Hepatocyte (in vitro differentiated cells): ENCODE data around the gene GPR142. TPM values are rescaled to one million over a fixed set of nuclear protein-coding genes. Genes with fewer than 3 reads are reported as not detected.

Experiments used
- DNase-seq: peaks from one replicate; pipeline ENCODE4 v3.0.0-alpha.2; 2016; ENCODE audit warnings: low spot score
- H2AFZ ChIP-seq: fragments of 200-600 bp; sonication (generic); 2 replicates; pipeline ENCODE4 v1.6.0; 2016; ENCODE audit warnings: antibody characterized with exemption, mild to moderate bottlenecking
- H3K27ac ChIP-seq: fragments of 200-600 bp; sonication (generic); 2 replicates; pipeline ENCODE4 v1.5.1; 2016; ENCODE audit warnings: mild to moderate bottlenecking
- H3K27me3 ChIP-seq: fragments of 200-600 bp; sonication (generic); 2 replicates; pipeline ENCODE4 v1.6.1; 2016
- H3K36me3 ChIP-seq: fragments of 200-600 bp; sonication (generic); replicated peaks from 2 replicates; pipeline ENCODE4 v1.5.1; 2016; ENCODE audit warnings: low read depth; ENCODE audit not compliant: insufficient read depth
- H3K4me1 ChIP-seq: fragments of 200-600 bp; sonication (generic); 2 replicates; pipeline ENCODE4 v1.5.1; 2016; ENCODE audit warnings: mild to moderate bottlenecking, moderate library complexity; ENCODE audit not compliant: insufficient read depth
- H3K4me2 ChIP-seq: fragments of 200-600 bp; sonication (generic); 2 replicates; pipeline ENCODE4 v1.6.0; 2016
- H3K4me3 ChIP-seq: fragments of 200-600 bp; sonication (generic); 2 replicates; pipeline ENCODE4 v1.5.1; 2016; ENCODE audit warnings: mild to moderate bottlenecking
- H3K79me2 ChIP-seq: fragments of 200-600 bp; sonication (generic); 2 replicates; pipeline ENCODE4 v1.6.0; 2017; ENCODE audit warnings: mild to moderate bottlenecking
- H3K9me2 ChIP-seq: fragments of 200-600 bp; sonication (generic); replicated peaks from 2 replicates; pipeline ENCODE4 v1.6.0; 2017; ENCODE audit warnings: mild to moderate bottlenecking; ENCODE audit not compliant: insufficient read depth
- H3K9me3 ChIP-seq: fragments of 200-600 bp; sonication (generic); 2 replicates; pipeline ENCODE4 v1.5.1; 2016; ENCODE audit warnings: low read depth, mild to moderate bottlenecking
- H4K20me1 ChIP-seq: fragments of 200-600 bp; sonication (generic); 2 replicates; pipeline ENCODE4 v1.6.0; 2016; ENCODE audit warnings: mild to moderate bottlenecking; ENCODE audit not compliant: insufficient read depth, poor library complexity, severe bottlenecking
- EZH2 ChIP-seq: fragments of 200-600 bp; sonication (generic); IDR thresholded peaks from 2 replicates; pipeline ENCODE4 v1.6.1; 2016; ENCODE audit warnings: antibody characterized with exemption, mild to moderate bottlenecking, borderline replicate concordance
- EZH2phosphoT487 ChIP-seq: fragments of 200-600 bp; sonication (generic); IDR thresholded peaks from one replicate; pipeline ENCODE4 v1.6.1; 2018; ENCODE audit warnings: antibody characterized with exemption, mild to moderate bottlenecking, low read depth, moderate library complexity; ENCODE audit not compliant: unreplicated experiment, severe bottlenecking
- WGBS: methylation state at CpG from one replicate; pipeline ENCODE4 v1.1.6; 2016; ENCODE audit warnings: low lambda C conversion rate; ENCODE audit errors: missing lambda C conversion rate; 5-methylcytosine and 5-hydroxymethylcytosine counted together
- polyA plus RNA-seq: library from polyadenylated mRNA; unstranded; fragments of >200 nt; fragmentation: Nextera tagmentation; extraction: Ambion mirVana; gene quantifications from 2 replicates; pipeline ENCODE4 v1.2.1, GENCODE V29; 2016
- total RNA-seq: library from RNA; depleted of rRNA; stranded (reverse); fragments of >200 nt; gene quantifications from 2 replicates; pipeline ENCODE4 v1.2.3, GENCODE V29; 2014
- TF ChIP-seq, protein P1 (sequence below): fragments of 200-600 bp; sonication (generic); IDR thresholded peaks from 2 replicates; pipeline ENCODE4 v1.5.1; 2016; ENCODE audit warnings: antibody characterized with exemption, mild to moderate bottlenecking; ENCODE audit not compliant: poor library complexity

The GPR142 gene
- total and polyA plus RNA-seq, 2 experiments from 2014 or later: not detected

GRCh38 chr17:74407384-74407783 lies 40.1 kb downstream of the GPR142 start:
- TF ChIP-seq EZH2phosphoT487 (no peak), EZH2 (no peak)
- TF ChIP-seq, protein P1, sequence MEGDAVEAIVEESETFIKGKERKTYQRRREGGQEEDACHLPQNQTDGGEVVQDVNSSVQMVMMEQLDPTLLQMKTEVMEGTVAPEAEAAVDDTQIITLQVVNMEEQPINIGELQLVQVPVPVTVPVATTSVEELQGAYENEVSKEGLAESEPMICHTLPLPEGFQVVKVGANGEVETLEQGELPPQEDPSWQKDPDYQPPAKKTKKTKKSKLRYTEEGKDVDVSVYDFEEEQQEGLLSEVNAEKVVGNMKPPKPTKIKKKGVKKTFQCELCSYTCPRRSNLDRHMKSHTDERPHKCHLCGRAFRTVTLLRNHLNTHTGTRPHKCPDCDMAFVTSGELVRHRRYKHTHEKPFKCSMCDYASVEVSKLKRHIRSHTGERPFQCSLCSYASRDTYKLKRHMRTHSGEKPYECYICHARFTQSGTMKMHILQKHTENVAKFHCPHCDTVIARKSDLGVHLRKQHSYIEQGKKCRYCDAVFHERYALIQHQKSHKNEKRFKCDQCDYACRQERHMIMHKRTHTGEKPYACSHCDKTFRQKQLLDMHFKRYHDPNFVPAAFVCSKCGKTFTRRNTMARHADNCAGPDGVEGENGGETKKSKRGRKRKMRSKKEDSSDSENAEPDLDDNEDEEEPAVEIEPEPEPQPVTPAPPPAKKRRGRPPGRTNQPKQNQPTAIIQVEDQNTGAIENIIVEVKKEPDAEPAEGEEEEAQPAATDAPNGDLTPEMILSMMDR: no peak
- 87% methylated on average over 5 of the region's 5 CpGs for WGBS
- peaks cover 5% of the 10 kb centered on the region for H3K4me1 ChIP-seq
- no peaks in the 10 kb centered on the region for H3K9me2 ChIP-seq
- no peak for DNase-seq
- H3K27ac ChIP-seq: no peak overlapping the region
- no peak overlapping the region for H2AFZ ChIP-seq
- H3K4me2 ChIP-seq: no peak overlapping the region
- no peaks in the 10 kb centered on the region for H3K27me3 ChIP-seq
- no peaks in the 10 kb centered on the region for H3K36me3 ChIP-seq
- H4K20me1 ChIP-seq: no peaks in the 10 kb centered on the region
- H3K4me3 ChIP-seq: no peak overlapping the region
- no peaks in the 10 kb centered on the region for H3K79me2 ChIP-seq
- no peaks in the 10 kb centered on the region for H3K9me3 ChIP-seq

DNA sequence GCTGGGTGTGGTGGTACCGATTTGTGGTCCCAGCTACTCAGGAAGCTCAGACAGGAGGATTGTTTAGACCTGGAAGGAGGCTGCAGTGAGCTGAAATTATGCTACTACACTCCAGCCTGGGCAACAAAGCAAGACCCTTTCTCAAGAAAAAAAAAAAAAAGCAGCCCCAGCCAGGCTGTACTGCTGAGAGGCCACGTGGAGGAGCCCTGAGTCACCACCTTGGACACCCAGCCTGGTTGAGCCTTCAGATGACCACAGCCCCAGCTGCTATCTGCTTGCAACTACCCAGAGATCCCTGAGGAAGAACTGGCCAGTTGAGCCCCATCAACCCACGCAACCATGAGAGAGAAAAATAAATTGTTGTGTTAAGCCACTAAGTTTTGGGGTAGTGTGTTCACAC lies 41.0 kb downstream of the GPR142 start:
- no peak overlapping the region for H3K27ac ChIP-seq
- no peak overlapping the region for H3K4me3 ChIP-seq
- H3K9me3 ChIP-seq: no peaks in the 10 kb centered on the region
- DNase-seq: peak; percentile 68
- no peak overlapping the region for H2AFZ ChIP-seq
- H3K4me2 ChIP-seq: no peak overlapping the region
- no peaks in the 10 kb centered on the region for H4K20me1 ChIP-seq
- H3K9me2 ChIP-seq: no peaks in the 10 kb centered on the region
- H3K36me3 ChIP-seq: no peaks in the 10 kb centered on the region
- peaks cover 5% of the 10 kb centered on the region for H3K4me1 ChIP-seq
- no peaks in the 10 kb centered on the region for H3K27me3 ChIP-seq
- WGBS: 72% methylated on average over 3 of the region's 3 CpGs
- no peak for TF ChIP-seq EZH2
- TF ChIP-seq, protein P1: peak; percentile 23
- no peak for TF ChIP-seq EZH2phosphoT487
- H3K79me2 ChIP-seq: no peaks in the 10 kb centered on the region

GRCh38 chr17:74408815-74409214 lies 41.5 kb downstream of the GPR142 start:
- Histone ChIP-seq H3K4me3 (no peak overlapping the region), H3K9me2 (no peaks in the 10 kb centered on the region), H3K27me3 (no peaks in the 10 kb centered on the region), H3K4me2 (no peak overlapping the region), H3K79me2 (no peaks in the 10 kb centered on the region), H3K4me1 (peaks cover 5% of the 10 kb centered on the region), H3K36me3 (no peaks in the 10 kb centered on the region), H3K27ac (no peak overlapping the region), H2AFZ (no peak overlapping the region), H3K9me3 (no peaks in the 10 kb centered on the region), H4K20me1 (no peaks in the 10 kb centered on the region)
- 51% methylated on average over 4 of the region's 4 CpGs for WGBS
- TF ChIP-seq EZH2: no peak
- TF ChIP-seq, protein P1: no peak
- no peak for TF ChIP-seq EZH2phosphoT487
- DNase-seq: no peak

DNA sequence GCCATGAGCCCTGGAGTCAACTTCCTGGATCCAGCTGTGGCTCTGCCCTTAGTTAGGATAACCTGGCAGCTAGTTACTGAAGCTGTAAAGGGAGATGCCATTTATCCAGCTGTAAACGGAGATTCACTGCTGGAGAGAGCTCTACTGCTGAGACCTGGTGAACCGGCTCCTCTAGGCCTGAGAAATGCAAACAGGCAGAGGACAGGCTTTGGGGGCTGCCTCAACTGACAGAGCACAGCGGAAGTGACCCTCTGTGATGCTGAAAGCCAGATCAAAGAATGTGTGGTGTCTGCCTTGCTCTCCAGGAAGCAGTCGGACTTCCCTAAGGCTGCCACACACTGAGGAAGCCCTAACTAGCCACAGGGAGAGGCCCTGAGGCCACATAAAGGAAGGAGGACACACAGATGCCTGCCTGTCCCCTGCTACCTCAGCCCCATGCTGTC lies 42.7 kb downstream of the GPR142 start:
- Histone ChIP-seq H3K4me2 (no peak overlapping the region), H3K36me3 (no peaks in the 10 kb centered on the region), H3K27me3 (no peaks in the 10 kb centered on the region), H2AFZ (no peak overlapping the region), H3K4me3 (no peak overlapping the region), H3K79me2 (no peaks in the 10 kb centered on the region), H3K4me1 (peaks cover 5% of the 10 kb centered on the region), H3K27ac (no peak overlapping the region), H4K20me1 (no peaks in the 10 kb centered on the region), H3K9me2 (no peaks in the 10 kb centered on the region), H3K9me3 (no peaks in the 10 kb centered on the region)
- TF ChIP-seq, protein P1: no peak
- TF ChIP-seq EZH2phosphoT487 (no peak), EZH2 (no peak)
- DNase-seq: no peak
- WGBS: 63% methylated on average over 4 of the region's 4 CpGs
